Mesenchymal stem cell (in vitro differentiated cells and primary cell): ENCODE measurements around the gene DDT.
"Not testable (repeated sequence)": the region's sequence is repeated elsewhere in the genome, so short reads cannot be mapped to it uniquely, and the experiment has no call there.

Experiments used
- DNase-seq: peaks from one replicate; pipeline ENCODE4 v3.0.0-alpha.2; 2013
- H2AFZ ChIP-seq: one replicate; pipeline ENCODE4 v1.6.1; 2013; ENCODE audit warnings: low read depth, mild to moderate bottlenecking, control low read depth, inconsistent platforms, low read length, moderate library complexity
- H2AK5ac ChIP-seq: 2 replicates; pipeline ENCODE4 v1.6.1; 2013; ENCODE audit warnings: low read length, moderate library complexity, mild to moderate bottlenecking, inconsistent platforms; ENCODE audit not compliant: severe bottlenecking
- H2BK120ac ChIP-seq: one replicate; pipeline ENCODE4 v1.6.1; 2013; ENCODE audit warnings: low read depth, mild to moderate bottlenecking, inconsistent platforms, low read length, moderate library complexity
- H2BK12ac ChIP-seq, 2 experiments: one replicate each; pipeline ENCODE4 v1.6.1; 2013; ENCODE audit warnings: inconsistent platforms in 2 of 2, low read length in 2 of 2, mild to moderate bottlenecking in 2 of 2, moderate library complexity in 2 of 2, control low read depth in 1 of 2
- H2BK15ac ChIP-seq: one replicate; pipeline ENCODE4 v1.6.1; 2013; ENCODE audit warnings: mild to moderate bottlenecking, low read depth, inconsistent platforms; ENCODE audit not compliant: poor library complexity, severe bottlenecking
- H2BK5ac ChIP-seq: 2 replicates; pipeline ENCODE4 v1.6.1; 2013; ENCODE audit warnings: low read depth, mild to moderate bottlenecking, low read length, control low read depth, inconsistent platforms; ENCODE audit not compliant: poor library complexity, severe bottlenecking
- H3K14ac ChIP-seq, 2 experiments: one replicate each; pipeline ENCODE4 v1.6.1; 2013; ENCODE audit warnings: inconsistent platforms in 2 of 2, low read length in 2 of 2, control low read depth in 1 of 2, mild to moderate bottlenecking in 1 of 2, moderate library complexity in 1 of 2
- H3K18ac ChIP-seq, 2 experiments: one replicate each; pipeline ENCODE4 v1.6.1; 2013; ENCODE audit warnings: inconsistent platforms in 2 of 2, low read length in 2 of 2, control low read depth in 1 of 2, low read depth in 1 of 2, mild to moderate bottlenecking in 1 of 2
- H3K23ac ChIP-seq, 2 experiments: one replicate each; pipeline ENCODE4 v1.6.1; 2013; ENCODE audit warnings: inconsistent platforms in 2 of 2, low read length in 2 of 2, mild to moderate bottlenecking in 2 of 2, moderate library complexity in 2 of 2, control low read depth in 1 of 2
- H3K27ac ChIP-seq: 2 replicates; pipeline ENCODE4 v1.5.1; 2013; ENCODE audit warnings: mild to moderate bottlenecking, moderate library complexity, low read length, control low read depth, inconsistent platforms; ENCODE audit not compliant: poor library complexity, severe bottlenecking
- H3K27me3 ChIP-seq, 2 experiments: 2 replicates each; pipeline versions ENCODE4 v1.6.1 to v1.7.0; 2013; ENCODE audit warnings: low read length in 2 of 2, mild to moderate bottlenecking in 2 of 2, moderate library complexity in 2 of 2, control low read depth in 1 of 2, inconsistent platforms in 1 of 2; ENCODE audit not compliant: control insufficient read depth in 1 of 2, insufficient read depth in 1 of 2
- H3K36me3 ChIP-seq, 2 experiments: 2 replicates each; pipeline versions ENCODE4 v1.6.1 to v1.7.0; 2013; ENCODE audit warnings: low read length in 2 of 2, control low read depth in 1 of 2, inconsistent platforms in 1 of 2, low read depth in 1 of 2, mild to moderate bottlenecking in 1 of 2; ENCODE audit not compliant: insufficient read depth in 2 of 2, control insufficient read depth in 1 of 2
- H3K4ac ChIP-seq, 2 experiments: one replicate each; pipeline ENCODE4 v1.6.1; 2013; ENCODE audit warnings: inconsistent platforms in 2 of 2, low read length in 2 of 2, mild to moderate bottlenecking in 2 of 2, moderate library complexity in 2 of 2, control low read depth in 1 of 2, low read depth in 1 of 2
- H3K4me1 ChIP-seq: 2 replicates; pipeline ENCODE4 v1.6.1; 2013; ENCODE audit warnings: low read depth, low read length, control low read depth; ENCODE audit not compliant: control insufficient read depth, insufficient read depth
- H3K4me2 ChIP-seq: 2 replicates; pipeline ENCODE4 v1.6.1; 2013; ENCODE audit warnings: low read length, mild to moderate bottlenecking, inconsistent platforms; ENCODE audit not compliant: poor library complexity, severe bottlenecking
- H3K4me3 ChIP-seq, 2 experiments: 2 replicates each; pipeline versions ENCODE4 v1.5.1 to v1.7.0; 2013; ENCODE audit warnings: low read length in 2 of 2, mild to moderate bottlenecking in 2 of 2, control low read depth in 1 of 2, low read depth in 1 of 2; ENCODE audit not compliant: insufficient read depth in 1 of 2
- H3K79me1 ChIP-seq: replicated peaks from 2 replicates; pipeline ENCODE4 v1.6.1; 2013; ENCODE audit warnings: mild to moderate bottlenecking, control low read depth, low read length, inconsistent platforms; ENCODE audit not compliant: poor library complexity, severe bottlenecking
- H3K9ac ChIP-seq: 2 replicates; pipeline ENCODE4 v1.7.0; 2013; ENCODE audit warnings: mild to moderate bottlenecking, low read length, moderate library complexity
- H3K9me3 ChIP-seq: 2 replicates; pipeline ENCODE4 v1.7.0; 2013; ENCODE audit warnings: mild to moderate bottlenecking, low read length; ENCODE audit not compliant: control insufficient read depth
- H4K8ac ChIP-seq: one replicate; pipeline ENCODE4 v1.6.1; 2013; ENCODE audit warnings: inconsistent platforms, mild to moderate bottlenecking, low read length, moderate library complexity
- H4K91ac ChIP-seq: one replicate; pipeline ENCODE4 v1.6.1; 2013; ENCODE audit warnings: mild to moderate bottlenecking, low read length, inconsistent platforms
- WGBS: methylation state at CpG from one replicate; pipeline ENCODE4 v1.1.7; 2013; ENCODE audit warnings: mixed read lengths; 5-methylcytosine and 5-hydroxymethylcytosine counted together

DDT gene

DNA sequence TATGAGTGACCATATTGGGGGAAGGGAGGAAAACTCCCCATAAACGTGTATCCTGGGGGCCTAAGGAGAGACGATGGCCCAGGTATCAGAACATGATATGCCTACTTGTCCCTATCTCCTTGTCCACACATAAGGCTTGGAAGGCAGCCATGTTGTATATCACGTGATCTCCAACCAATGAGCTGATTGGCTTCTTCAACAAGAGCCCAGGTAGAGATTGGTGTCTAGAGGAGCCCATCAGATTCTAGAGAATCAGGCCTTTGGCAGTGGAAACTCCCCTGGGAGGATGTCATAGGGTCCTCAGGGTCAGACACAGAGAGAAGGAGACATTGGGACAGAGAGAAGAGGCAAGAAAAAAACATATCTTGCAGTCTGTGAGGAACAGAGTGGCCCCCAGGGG lies 26.9 kb downstream of the DDT start:
- not testable (repeated sequence) for H3K4ac ChIP-seq, H3K9me3 ChIP-seq, H3K4me3 ChIP-seq, H2BK15ac ChIP-seq, H3K4me2 ChIP-seq, H3K36me3 ChIP-seq, H3K14ac ChIP-seq, H3K23ac ChIP-seq, H2BK120ac ChIP-seq, H3K27me3 ChIP-seq, H3K27ac ChIP-seq, DNase-seq, H3K18ac ChIP-seq, H3K79me1 ChIP-seq, H2BK12ac ChIP-seq, H2AK5ac ChIP-seq, H4K91ac ChIP-seq, H4K8ac ChIP-seq, H3K9ac ChIP-seq, H2AFZ ChIP-seq, H3K4me1 ChIP-seq, H2BK5ac ChIP-seq
- 56% methylated on average over 1 of the region's 3 CpGs for WGBS

DNA sequence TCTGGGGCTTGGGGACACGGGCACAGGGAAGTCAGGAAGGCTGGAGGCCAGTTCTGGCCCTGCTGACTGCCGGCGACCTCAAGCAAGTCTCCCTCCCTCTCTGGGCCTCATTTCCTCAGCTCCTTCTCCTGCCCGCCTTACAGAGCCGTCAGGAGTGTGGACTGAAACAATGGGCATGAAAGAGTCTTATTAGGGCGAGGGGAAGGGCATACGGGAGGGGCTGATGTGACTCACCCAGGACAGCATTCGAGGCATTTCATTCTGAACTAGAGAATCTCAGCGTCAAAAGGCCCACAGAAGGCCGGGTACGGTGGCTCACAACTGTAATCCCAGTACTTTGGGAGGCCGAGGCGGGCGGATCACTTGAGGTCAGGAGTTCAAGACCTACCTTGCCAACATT lies 34.1 kb downstream of the DDT start:
- not testable (repeated sequence) for H3K27ac ChIP-seq, H2BK15ac ChIP-seq, H3K27me3 ChIP-seq, H2BK5ac ChIP-seq, H2AK5ac ChIP-seq, H3K14ac ChIP-seq, H3K9me3 ChIP-seq, H3K23ac ChIP-seq, H2BK12ac ChIP-seq, H3K4me1 ChIP-seq, H3K4ac ChIP-seq, H2AFZ ChIP-seq, H3K9ac ChIP-seq, DNase-seq, H4K8ac ChIP-seq, H3K4me3 ChIP-seq, H3K18ac ChIP-seq, H2BK120ac ChIP-seq, H3K4me2 ChIP-seq, H3K36me3 ChIP-seq, H3K79me1 ChIP-seq, H4K91ac ChIP-seq
- no CpG with 5 or more reads among the region's 14 CpGs for WGBS

DNA sequence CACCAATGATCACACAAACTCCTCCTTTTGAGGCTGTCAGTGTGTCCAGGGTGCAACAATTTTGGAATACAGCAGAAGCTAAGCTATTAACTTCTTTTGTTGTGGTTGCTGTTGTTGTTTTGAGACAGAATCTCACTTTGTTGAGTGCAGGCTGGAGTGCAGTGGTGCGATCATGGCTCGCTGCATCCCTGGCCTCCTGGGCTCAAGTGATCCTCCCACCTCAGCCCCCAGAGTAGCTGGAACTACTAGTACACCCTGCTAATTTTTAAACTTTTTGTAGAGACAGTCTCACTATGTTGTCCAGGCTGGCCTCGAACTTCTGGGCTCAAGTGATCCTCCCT lies 35.3 kb downstream of the DDT start:
- H3K36me3 ChIP-seq = no peaks in the 10 kb centered on the region
- no peaks in the 10 kb centered on the region for H3K9me3 ChIP-seq
- no peak overlapping the region for H3K18ac ChIP-seq
- no peak overlapping the region for H4K91ac ChIP-seq
- H3K4me3 ChIP-seq = no peak overlapping the region
- no peak overlapping the region for H3K23ac ChIP-seq
- no peaks in the 10 kb centered on the region for H3K79me1 ChIP-seq
- no peak overlapping the region for H2BK120ac ChIP-seq
- no peak overlapping the region for H3K27ac ChIP-seq
- H2AK5ac ChIP-seq = no peak overlapping the region
- 80% methylated on average over 3 of the region's 3 CpGs for WGBS
- H3K4me1 ChIP-seq = no peaks in the 10 kb centered on the region
- no peak overlapping the region for H3K9ac ChIP-seq
- H3K27me3 ChIP-seq = no peaks in the 10 kb centered on the region
- H3K4me2 ChIP-seq = no peak overlapping the region
- H2BK12ac ChIP-seq = no peak overlapping the region
- no peak overlapping the region for H2BK15ac ChIP-seq
- H3K4ac ChIP-seq = no peak overlapping the region
- H2AFZ ChIP-seq = no peak overlapping the region
- DNase-seq = no peak
- no peak overlapping the region for H2BK5ac ChIP-seq
- no peak overlapping the region for H4K8ac ChIP-seq
- no peak overlapping the region for H3K14ac ChIP-seq

DNA sequence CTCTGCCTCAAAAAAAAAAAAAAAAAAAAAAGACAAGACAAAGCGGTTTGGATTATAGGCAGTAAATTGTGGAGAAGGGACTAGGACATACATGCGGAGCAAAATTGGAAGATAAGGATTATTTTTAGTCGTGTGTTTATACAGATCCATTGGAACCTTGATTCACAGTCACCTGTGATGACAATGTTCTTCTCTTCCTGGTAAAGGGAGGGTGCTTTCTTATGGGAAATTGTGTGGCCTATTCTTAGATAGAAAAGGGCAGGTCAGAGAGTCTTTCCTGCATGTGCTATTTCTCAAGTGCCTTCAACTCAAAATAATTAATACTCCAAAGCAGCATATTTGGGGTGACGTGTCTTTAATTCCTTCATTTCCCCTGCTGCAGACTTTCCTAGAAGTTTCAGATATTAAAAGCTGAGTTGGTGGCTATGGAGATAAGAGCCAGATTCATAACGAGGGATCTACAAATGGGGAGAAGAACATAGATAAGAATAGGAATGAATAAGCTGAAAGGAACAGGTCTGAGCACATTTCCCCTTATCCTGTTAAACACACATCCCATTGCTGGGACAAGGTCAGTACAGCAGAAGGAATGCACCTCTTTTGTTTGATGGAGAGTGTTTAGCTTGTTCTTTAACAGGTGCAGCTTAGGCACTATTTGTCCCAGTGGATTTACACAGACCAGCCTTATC lies 35.8 kb downstream of the DDT start:
- H3K23ac ChIP-seq = no peak overlapping the region
- no peak overlapping the region for H3K14ac ChIP-seq
- H2AK5ac ChIP-seq = no peak overlapping the region
- H2AFZ ChIP-seq = no peak overlapping the region
- no peak overlapping the region for H4K8ac ChIP-seq
- WGBS = 92% methylated on average over 4 of the region's 5 CpGs
- no peaks in the 10 kb centered on the region for H3K9me3 ChIP-seq
- H2BK120ac ChIP-seq = no peak overlapping the region
- H3K4ac ChIP-seq = no peak overlapping the region
- H3K18ac ChIP-seq = no peak overlapping the region
- H3K4me2 ChIP-seq = no peak overlapping the region
- H2BK12ac ChIP-seq = no peak overlapping the region
- H3K9ac ChIP-seq = no peak overlapping the region
- no peaks in the 10 kb centered on the region for H3K36me3 ChIP-seq
- no peak for DNase-seq
- no peak overlapping the region for H3K4me3 ChIP-seq
- no peaks in the 10 kb centered on the region for H3K4me1 ChIP-seq
- H2BK15ac ChIP-seq = no peak overlapping the region
- H4K91ac ChIP-seq = no peak overlapping the region
- no peaks in the 10 kb centered on the region for H3K27me3 ChIP-seq
- H2BK5ac ChIP-seq = no peak overlapping the region
- no peak overlapping the region for H3K27ac ChIP-seq
- no peaks in the 10 kb centered on the region for H3K79me1 ChIP-seq
